Esophagus muscularis mucosa (tissue), 3 donors: Measurements from ENCODE around the gene DNAH14.

ENCODE experiments used
- POLR2A ChIP-seq: fragments of 450-650 bp; IDR thresholded peaks from one replicate; pipeline ENCODE4 v1.6.1; 2017; ENCODE audit warnings: antibody characterized with exemption, moderate library complexity, mild to moderate bottlenecking, low read depth
- POLR2AphosphoS5 ChIP-seq, 2 donors: sonication (generic); formaldehyde crosslinking; IDR thresholded peaks; one replicate each; pipeline ENCODE4 v1.6.1; 2017; ENCODE audit warnings: antibody characterized with exemption in 2 of 2
- TF ChIP-seq, protein P1 (sequence below), 3 experiments: fragments of 200-600 bp in 2 of 3; fragments of 450-650 bp in 1 of 3; sonication (generic) in 2 of 3; IDR thresholded peaks; one replicate each; pipeline ENCODE4 v1.5.1; 2017 to 2019; ENCODE audit warnings: antibody characterized with exemption in 3 of 3, mild to moderate bottlenecking in 2 of 3, moderate library complexity in 1 of 3

GRCh38 chr1:225155555-225155954, 226.1 kb downstream of the DNAH14 start:
- TF ChIP-seq, protein P1, sequence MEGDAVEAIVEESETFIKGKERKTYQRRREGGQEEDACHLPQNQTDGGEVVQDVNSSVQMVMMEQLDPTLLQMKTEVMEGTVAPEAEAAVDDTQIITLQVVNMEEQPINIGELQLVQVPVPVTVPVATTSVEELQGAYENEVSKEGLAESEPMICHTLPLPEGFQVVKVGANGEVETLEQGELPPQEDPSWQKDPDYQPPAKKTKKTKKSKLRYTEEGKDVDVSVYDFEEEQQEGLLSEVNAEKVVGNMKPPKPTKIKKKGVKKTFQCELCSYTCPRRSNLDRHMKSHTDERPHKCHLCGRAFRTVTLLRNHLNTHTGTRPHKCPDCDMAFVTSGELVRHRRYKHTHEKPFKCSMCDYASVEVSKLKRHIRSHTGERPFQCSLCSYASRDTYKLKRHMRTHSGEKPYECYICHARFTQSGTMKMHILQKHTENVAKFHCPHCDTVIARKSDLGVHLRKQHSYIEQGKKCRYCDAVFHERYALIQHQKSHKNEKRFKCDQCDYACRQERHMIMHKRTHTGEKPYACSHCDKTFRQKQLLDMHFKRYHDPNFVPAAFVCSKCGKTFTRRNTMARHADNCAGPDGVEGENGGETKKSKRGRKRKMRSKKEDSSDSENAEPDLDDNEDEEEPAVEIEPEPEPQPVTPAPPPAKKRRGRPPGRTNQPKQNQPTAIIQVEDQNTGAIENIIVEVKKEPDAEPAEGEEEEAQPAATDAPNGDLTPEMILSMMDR (IDR thresholded peaks at IDR 0.05) = no peak
- TF ChIP-seq POLR2AphosphoS5 (IDR thresholded peaks at IDR 0.05) (no peak), POLR2A (no peak)
